Fibroblast of skin of right biceps (primary cell): ENCODE results near the gene TLX1.

Experiments
- DNase-seq: peaks from one replicate; pipeline ENCODE4 v3.0.0-alpha.2; 2013

TLX1 gene

GRCh38 chr10:101134299-101135127 is 3.4 kb downstream of the TLX1 start:
- no peak for DNase-seq

DNA sequence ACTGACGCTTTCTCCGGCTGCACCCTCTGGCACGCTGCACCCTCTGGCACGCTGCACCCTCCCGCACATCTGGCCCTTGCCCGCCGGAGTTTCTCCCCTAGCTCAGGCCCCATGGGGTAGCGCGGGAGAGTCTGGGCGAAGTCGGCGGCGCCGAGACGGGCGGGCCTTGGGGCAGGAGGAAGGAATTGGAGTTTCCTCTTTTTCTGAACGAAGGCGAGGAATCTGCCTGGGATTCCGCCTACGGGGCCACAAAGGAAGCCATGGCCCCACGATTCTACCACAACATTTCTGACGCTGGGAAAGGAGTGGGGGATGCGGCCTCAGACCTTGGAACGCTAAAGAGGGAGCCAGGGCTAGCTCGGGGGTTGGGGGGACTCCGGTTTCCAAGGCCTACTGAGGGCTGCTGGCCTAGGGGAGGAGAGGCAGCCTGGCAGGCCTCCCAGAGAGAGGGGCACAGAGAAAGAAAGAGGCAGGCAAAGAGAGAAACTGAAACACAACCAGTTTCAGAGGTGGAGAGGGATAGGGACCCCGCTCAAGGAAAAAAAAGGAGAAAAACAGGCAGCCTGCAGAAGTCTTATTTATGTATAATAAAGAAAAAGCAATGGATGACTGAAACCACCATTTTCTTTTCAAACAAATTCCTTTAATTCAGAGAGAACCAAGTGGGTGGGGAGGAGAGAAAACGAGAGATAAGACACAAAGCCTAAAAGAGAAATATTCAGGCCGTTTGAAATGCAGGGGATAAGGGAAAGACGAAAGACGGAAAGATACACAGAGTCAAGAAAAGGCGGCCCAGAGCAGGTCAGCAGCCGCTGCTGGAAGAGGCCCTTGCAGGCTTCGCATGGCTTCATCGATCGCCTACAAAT is 4.3 kb downstream of the TLX1 start:
- no peak for DNase-seq

DNA sequence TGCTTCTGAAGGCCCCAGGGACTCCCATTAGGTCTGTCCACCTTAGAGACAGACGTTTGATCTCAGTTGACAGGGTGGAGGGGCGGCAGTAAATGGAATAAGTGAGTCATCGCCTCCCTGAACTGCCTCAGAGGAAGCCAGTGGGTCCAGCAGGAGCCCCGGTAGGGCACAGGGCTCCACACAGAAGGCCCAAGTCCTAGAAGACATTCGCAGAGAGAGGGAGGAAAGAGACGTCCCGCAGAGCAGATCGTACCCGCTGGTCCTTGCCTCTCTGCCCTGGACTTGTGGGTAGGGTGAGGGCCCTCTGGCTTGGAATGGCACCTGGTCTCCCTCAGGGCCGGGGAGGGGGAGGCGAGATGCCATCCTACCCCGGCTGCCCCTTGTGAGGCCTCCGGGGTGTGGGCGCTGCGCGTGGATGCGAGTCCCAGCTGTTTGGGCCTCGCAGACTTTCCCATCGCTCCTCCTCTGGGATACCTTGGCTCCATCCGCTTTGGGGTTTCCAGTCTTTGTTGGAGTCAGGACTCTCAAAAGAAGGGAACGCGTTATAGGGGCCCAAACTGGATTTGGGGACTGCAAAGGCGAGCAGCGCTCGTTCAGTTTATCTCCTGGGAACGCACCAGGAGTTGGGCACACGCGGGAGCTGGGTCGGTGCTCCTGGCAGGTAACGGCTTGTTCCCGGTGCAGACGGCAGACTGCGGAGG is 5.1 kb downstream of the TLX1 start:
- peak; percentile 10 for DNase-seq

DNA sequence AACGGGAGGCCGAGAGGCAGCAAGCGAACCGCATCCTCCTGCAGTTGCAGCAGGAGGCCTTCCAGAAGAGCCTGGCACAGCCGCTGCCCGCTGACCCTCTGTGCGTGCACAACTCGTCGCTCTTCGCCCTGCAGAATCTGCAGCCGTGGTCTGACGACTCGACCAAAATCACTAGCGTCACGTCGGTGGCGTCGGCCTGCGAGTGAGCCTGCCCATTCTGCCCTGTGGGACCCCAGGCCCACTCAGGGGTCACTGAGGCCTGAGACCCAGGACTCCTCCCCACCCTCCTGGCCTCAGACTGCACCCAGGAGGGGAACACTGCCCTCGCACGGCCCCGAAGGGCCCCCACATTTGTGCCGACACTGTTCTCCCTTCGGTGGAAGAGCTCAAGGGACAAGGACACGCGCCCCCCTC is 5.6 kb downstream of the TLX1 start:
- no peak for DNase-seq

DNA sequence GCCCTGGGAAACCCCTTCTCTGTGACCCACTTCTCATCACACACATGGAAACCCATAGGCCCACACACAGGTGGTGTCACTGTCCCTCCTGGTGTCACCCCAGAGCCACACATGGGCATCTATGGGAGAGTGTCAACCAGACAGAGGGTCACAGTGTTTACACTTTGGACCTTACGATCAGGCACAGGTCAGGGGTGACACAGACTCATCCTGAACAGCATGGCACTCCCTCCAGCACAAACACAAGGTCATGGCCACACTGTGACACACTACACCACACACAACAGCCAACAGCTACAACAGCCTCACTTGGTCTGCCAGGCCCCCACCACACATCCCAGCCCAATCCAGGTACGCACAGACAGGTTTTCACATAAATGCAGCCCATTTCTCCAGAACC is 6.2 kb downstream of the TLX1 start:
- no peak for DNase-seq

GRCh38 chr10:101138788-101139420 is 7.8 kb downstream of the TLX1 start:
- no peak for DNase-seq

DNA sequence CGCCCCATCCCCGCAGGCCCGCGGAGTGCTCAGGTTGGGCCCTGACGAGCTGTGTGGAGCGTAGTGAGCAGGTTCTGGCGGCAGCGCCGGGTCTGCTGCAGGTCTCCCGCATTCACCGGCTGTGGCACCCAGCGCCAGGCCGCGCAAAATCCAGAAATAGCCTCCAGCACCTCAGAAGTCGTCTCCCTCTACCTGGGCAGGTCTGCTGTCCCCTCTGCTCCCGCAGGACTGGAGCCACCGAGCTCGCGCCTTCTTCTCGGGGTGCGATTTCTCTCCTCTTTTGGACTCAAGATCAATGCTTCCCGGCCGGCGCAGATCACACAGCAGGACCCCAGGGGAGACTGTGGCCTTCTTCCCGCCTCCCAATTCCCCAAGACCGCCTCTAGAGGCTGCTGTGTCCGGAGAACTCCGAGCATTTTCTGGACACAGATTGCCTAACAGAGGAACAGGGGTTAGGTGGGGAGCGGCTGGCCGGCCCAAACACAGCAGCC is 8.4 kb downstream of the TLX1 start:
- no peak for DNase-seq

DNA sequence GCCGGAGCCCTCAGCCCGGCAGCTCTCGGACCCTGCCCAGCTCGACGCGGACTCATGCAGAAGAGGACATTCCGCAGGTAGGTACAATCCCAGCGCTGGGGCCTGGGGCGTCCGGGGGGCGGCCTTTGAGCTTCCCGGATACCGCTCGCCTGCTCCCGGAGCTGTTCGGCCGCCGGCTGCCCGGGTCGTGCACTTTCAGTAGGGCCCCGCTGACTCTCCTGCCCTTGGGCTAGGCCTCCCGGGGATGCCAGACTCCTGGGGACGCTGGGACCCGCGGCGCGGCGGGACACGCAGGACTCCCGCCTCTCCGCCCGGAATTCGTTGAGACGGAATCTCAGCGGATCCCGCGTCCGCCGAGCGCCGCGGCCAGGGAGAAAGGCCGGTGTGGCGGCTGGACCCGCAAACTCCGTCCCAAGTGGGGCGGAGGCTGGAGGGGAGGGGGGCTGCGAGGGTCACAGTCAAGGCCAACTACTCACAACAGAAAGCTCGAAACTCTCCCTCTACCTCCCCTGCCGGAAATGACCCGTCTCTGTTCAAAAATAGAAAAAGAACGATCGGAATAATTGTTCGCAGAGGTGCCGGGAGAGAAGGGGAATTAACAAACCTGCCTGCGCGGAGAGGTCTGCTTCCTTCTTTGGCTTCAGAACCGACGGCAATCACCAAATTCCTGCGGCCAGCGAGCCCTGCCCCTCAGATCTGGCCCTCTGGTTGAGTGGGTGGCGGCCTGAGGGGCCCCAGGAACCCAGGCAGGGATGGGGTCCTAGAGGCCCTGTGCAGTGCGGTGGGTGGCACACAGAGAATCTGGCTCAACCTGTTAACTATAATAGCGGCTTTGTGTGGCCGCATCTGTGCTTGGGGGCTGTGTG is 9.2 kb downstream of the TLX1 start:
- no peak for DNase-seq

- no peak for DNase-seq
Observed at GRCh38 chr10:101140950-101141615, 10.0 kb downstream of the TLX1 start.

DNA sequence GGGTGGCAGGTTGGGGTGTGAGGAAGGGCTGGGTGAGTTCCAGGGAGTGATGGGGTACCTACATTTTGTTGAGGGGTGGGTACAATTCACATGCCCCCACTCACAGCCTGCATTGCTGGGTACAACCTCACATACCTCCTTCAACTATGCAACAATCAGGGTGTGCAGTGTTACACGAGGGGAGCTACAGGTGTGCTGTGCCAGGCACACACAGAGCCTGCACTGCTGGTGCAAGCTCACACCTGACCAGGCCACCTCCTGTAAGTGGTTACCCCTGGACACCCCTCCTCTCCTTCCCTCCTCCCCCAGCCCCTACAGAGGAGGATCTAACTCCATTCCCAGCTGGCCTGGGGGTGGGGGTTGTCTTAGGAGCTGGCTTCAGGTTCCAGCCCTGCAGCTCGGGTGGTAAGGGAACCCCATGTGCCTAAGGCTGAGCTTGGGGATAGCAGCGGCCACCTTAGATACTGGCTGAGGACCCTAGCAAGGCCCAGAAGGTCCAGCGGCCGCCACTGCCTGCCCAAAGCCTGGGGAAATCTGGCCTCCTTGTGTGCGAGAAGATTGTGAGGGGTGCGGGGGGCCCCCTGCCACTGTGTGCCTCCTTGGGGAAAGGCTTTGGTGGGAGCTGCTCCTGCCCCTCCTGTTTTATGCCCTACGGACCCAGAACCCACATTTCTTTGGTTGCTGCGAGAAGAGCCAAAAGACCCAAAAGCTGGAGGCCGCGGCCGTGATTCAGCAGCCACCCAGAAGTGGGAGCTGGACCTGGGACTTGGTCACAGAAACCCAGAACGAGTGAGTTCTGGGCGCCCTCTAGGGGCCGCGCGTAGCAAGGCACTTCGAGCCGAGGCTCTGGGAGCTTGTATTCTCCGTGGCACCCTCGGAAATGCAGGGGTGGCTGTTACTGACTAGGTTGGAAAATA is 10.8 kb downstream of the TLX1 start:
- peak; percentile 77 for DNase-seq

DNA sequence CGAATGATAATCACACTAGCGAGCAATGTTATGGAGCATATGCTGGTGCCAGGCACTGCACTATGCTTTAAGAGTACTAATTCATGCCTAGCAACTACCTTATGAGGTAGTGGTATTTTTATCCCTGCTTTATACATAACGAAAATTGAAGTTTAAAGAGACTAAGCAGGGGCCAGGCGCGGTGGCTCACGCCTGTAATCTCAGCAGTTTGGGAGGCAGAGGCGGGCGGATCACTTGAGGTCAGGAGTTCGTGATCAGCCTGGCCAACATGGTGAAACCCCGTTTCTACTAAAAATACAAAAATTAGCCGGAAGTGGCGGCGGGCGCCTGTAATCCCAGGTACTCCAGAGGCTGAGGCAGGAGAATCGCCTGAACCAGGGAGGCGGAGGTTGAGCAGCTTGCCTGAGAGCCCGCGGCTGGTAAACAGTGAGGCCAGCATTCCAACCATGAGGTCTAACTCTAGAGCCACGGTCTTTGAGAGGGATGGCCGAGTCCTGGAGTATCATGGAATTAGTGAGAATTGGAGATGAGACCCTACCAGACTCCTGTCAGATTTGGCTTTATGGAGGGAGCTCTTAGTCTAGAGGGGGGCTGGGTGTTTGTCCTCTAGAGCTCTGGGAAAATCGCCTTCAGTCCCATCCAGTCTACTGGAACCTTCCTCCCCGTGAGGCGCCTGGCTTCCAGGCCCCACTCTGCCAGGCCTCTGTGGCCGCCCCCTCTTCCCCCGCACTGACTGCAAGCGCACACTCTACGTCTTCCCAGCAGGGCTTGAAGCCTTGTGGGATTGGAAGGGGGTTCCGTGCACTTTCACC is 11.6 kb downstream of the TLX1 start:
- no peak for DNase-seq

DNA sequence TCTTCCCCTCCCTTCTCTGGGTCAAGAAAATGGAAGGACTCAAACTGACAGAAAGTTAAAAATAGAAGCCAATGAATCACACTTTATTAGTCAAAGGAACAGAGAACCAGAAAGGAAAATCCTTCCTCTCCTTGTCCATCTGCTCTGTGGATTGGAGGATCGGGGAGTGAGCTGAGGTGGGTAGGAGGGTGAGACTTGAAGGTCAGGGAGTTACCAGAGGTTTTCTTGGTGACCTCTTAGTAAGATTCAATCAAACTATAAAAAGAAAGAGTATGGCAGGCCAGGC is 12.2 kb downstream of the TLX1 start:
- no peak for DNase-seq

DNA sequence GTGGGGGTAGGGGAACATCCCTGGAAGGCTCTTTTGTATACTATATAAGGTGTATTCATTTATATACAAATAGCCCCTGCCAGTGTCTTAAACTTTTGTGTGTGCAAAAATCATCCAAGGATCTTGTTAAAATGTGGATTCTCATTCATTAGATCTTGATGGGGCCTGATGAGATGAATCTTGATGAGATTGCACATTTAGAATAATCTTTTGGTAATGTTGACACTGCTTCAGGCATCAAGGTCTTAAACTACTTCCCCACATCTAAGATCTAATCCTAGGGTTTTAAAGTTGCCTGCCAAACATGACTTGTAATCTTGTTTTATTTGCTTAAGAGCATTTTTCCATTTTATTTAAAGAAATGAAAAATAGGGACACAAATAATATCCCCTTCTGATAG is 13.0 kb downstream of the TLX1 start:
- DNase-seq, result no peak

GRCh38 chr10:101145145-101145544 is 14.0 kb downstream of the TLX1 start:
- DNase-seq, result no peak

- DNase-seq, result no peak
Observed at GRCh38 chr10:101145750-101146391, 14.8 kb downstream of the TLX1 start.

GRCh38 chr10:101146392-101147251 is 15.5 kb downstream of the TLX1 start:
- no peak for DNase-seq

GRCh38 chr10:101151395-101151794 is 20.3 kb downstream of the TLX1 start:
- DNase-seq, result no peak

GRCh38 chr10:101152316-101152715 is 21.2 kb downstream of the TLX1 start:
- no peak for DNase-seq
